Activated T-cell treated with anti-CD3 and anti-CD28 coated beads, Interleukin-2, amount 50 U/mL, for 72 hours (primary cell): ENCODE data around the gene RRAD. TPM values are rescaled to one million over a fixed set of nuclear protein-coding genes. Genes with fewer than 3 reads are reported as not detected.
A peak's percentile ranks its signal among the peaks of the same experiment; 100 is the strongest.

Source experiments
- ATAC-seq, 2 donors: fragments of 150-1000 bp; cut with Tn5 transposase; replicated peaks in 1 of 2; 2 replicates each; pipeline ENCODE4 v1.10.0; 2021; ENCODE audit warnings: moderate library complexity in 2 of 2, mild to moderate bottlenecking in 1 of 2
- DNase-seq, 2 donors: peaks; one replicate each; pipeline ENCODE4 v3.0.0; 2021 to 2022; ENCODE audit warnings: mixed read lengths in 1 of 2
- H3K27ac Mint-ChIP-seq: one replicate; pipeline ENCODE4 v1.8.0; 2022; ENCODE audit warnings: mild to moderate bottlenecking, moderate library complexity, mixed read lengths
- H3K27me3 Mint-ChIP-seq: one replicate; pipeline ENCODE4 v1.8.0; 2022; ENCODE audit warnings: low read depth, mixed read lengths
- H3K36me3 Mint-ChIP-seq, 2 donors: one replicate each; pipeline ENCODE4 v1.8.0; 2022; ENCODE audit warnings: mixed read lengths in 2 of 2, mild to moderate bottlenecking in 1 of 2; ENCODE audit not compliant: insufficient read depth in 2 of 2
- H3K4me1 Mint-ChIP-seq: one replicate; pipeline ENCODE4 v1.8.0; 2022; ENCODE audit warnings: low read depth, mixed read lengths
- H3K4me3 Mint-ChIP-seq, 2 donors: one replicate each; pipeline ENCODE4 v1.8.0; 2022; ENCODE audit warnings: mild to moderate bottlenecking in 2 of 2, mixed read lengths in 2 of 2, moderate library complexity in 2 of 2
- H3K9me3 Mint-ChIP-seq, 2 donors: one replicate each; pipeline ENCODE4 v1.8.0; 2022; ENCODE audit warnings: mixed read lengths in 2 of 2
- total RNA-seq, 2 donors: library from RNA; stranded (reverse); gene quantifications; one replicate each; pipeline ENCODE4 v1.2.3, GENCODE V29; 2022

RRAD gene
- total RNA-seq, 2 donors from 2014 or later = 1.6 to 3.1 TPM

GRCh38 chr16:66881014-66881417, 44.3 kb downstream of the RRAD start:
- Mint-ChIP-seq H3K27ac (no peak overlapping the region), H3K9me3 (peaks cover 3 to 4% of the 10 kb centered on the region in 2 donors), H3K4me1 (peaks cover 63% of the 10 kb centered on the region), H3K36me3 (peaks cover 9 to 10% of the 10 kb centered on the region in 2 donors), H3K27me3 (no peaks in the 10 kb centered on the region), H3K4me3 (peak overlapping the region; percentile 92 to 100)
- ATAC-seq (peak in 1 of 2 donors; percentile 6), DNase-seq (peak; percentile 17 to 27)

GRCh38 chr16:66880288-66881013, 44.9 kb downstream of the RRAD start, which contains the start of gene PDP2:
Gene PDP2 (plus strand): TSS chr16:66880515. CDS start chr16:66884285, 3,770 bp downstream.
- Mint-ChIP-seq H3K27me3 (no peaks in the 10 kb centered on the region), H3K36me3 (peaks cover 9 to 10% of the 10 kb centered on the region in 2 donors), H3K4me3 (peak within 1 kb of the TSS; percentile 92 to 100), H3K9me3 (peaks cover 4% of the 10 kb centered on the region in 2 donors), H3K27ac (peak within 1 kb of the TSS; percentile 86), H3K4me1 (peaks cover 63% of the 10 kb centered on the region)
- DNase-seq (peak; percentile 94 to 95), ATAC-seq (peak; percentile 91 to 94)

GRCh38 chr16:66878067-66878466, 47.3 kb downstream of the RRAD start:
- H3K4me1 Mint-ChIP-seq = peaks cover 78% of the 10 kb centered on the region
- peak; percentile 29 to 40 for ATAC-seq
- peaks cover 5 to 7% of the 10 kb centered on the region in 2 donors for H3K36me3 Mint-ChIP-seq
- H3K27ac Mint-ChIP-seq = peak overlapping the region; percentile 96
- peak; percentile 71 to 75 for DNase-seq
- H3K9me3 Mint-ChIP-seq = peaks cover 4% of the 10 kb centered on the region in 2 donors
- no peaks in the 10 kb centered on the region for H3K27me3 Mint-ChIP-seq
- H3K4me3 Mint-ChIP-seq = peak overlapping the region; percentile 61 to 83

- H3K27me3 Mint-ChIP-seq = no peaks in the 10 kb centered on the region
- H3K4me3 Mint-ChIP-seq = peak overlapping the region; percentile 74 to 82
- peaks cover 4% of the 10 kb centered on the region in 2 donors for H3K9me3 Mint-ChIP-seq
- ATAC-seq = peak; percentile 37 to 44
- peaks cover 64% of the 10 kb centered on the region for H3K4me1 Mint-ChIP-seq
- peaks cover 3 to 5% of the 10 kb centered on the region in 2 donors for H3K36me3 Mint-ChIP-seq
- H3K27ac Mint-ChIP-seq = peak overlapping the region; percentile 94
- peak; percentile 48 to 57 for DNase-seq
These were observed 51.1 kb downstream of the RRAD start for GRCh38 chr16:66874079-66874775.

- DNase-seq = no peak
- no peak for ATAC-seq
- Mint-ChIP-seq H3K4me1 (peaks cover 59% of the 10 kb centered on the region), H3K4me3 (peak overlapping the region; percentile 74 to 82), H3K9me3 (peaks cover 4% of the 10 kb centered on the region in 2 donors), H3K27me3 (no peaks in the 10 kb centered on the region), H3K36me3 (peaks cover 3 to 5% of the 10 kb centered on the region in 2 donors), H3K27ac (peak overlapping the region; percentile 71)
These were observed 51.7 kb downstream of the RRAD start for GRCh38 chr16:66873685-66874055.

GRCh38 chr16:66872943-66873684, 52.2 kb downstream of the RRAD start:
- peaks cover 4% of the 10 kb centered on the region in 2 donors for H3K9me3 Mint-ChIP-seq
- H3K27ac Mint-ChIP-seq = peak overlapping the region; percentile 71
- H3K27me3 Mint-ChIP-seq = no peaks in the 10 kb centered on the region
- peak overlapping the region; percentile 72 to 74 for H3K4me3 Mint-ChIP-seq
- peaks cover 3 to 5% of the 10 kb centered on the region in 2 donors for H3K36me3 Mint-ChIP-seq
- peak; percentile 82 to 86 for ATAC-seq
- DNase-seq = peak; percentile 95
- H3K4me1 Mint-ChIP-seq = peaks cover 57% of the 10 kb centered on the region

- peaks cover 57% of the 10 kb centered on the region for H3K4me1 Mint-ChIP-seq
- peak overlapping the region; percentile 71 for H3K27ac Mint-ChIP-seq
- ATAC-seq (no peak), DNase-seq (no peak)
- H3K9me3 Mint-ChIP-seq = peaks cover 1 to 4% of the 10 kb centered on the region in 2 donors
- H3K36me3 Mint-ChIP-seq = peaks cover 3% of the 10 kb centered on the region in 2 donors
- peak overlapping the region; percentile 72 to 74 for H3K4me3 Mint-ChIP-seq
- H3K27me3 Mint-ChIP-seq = no peaks in the 10 kb centered on the region
These were observed 52.8 kb downstream of the RRAD start for GRCh38 chr16:66872559-66872942.

- no peaks in the 10 kb centered on the region for H3K27me3 Mint-ChIP-seq
- peaks cover 57% of the 10 kb centered on the region for H3K4me1 Mint-ChIP-seq
- H3K27ac Mint-ChIP-seq = no peak overlapping the region
- peaks cover 1 to 4% of the 10 kb centered on the region in 2 donors for H3K9me3 Mint-ChIP-seq
- ATAC-seq (no peak), DNase-seq (no peak)
- peaks cover 3% of the 10 kb centered on the region in 2 donors for H3K36me3 Mint-ChIP-seq
- H3K4me3 Mint-ChIP-seq = no peak overlapping the region
These were observed 53.5 kb downstream of the RRAD start for GRCh38 chr16:66871840-66872239.

Other genes starting within 250 kb of the RRAD start
- gene CMTM4, start 228.8 kb downstream of the RRAD start, total RNA-seq = 1 to 10 TPM; 3.7 to 3.9 TPM
- gene DYNC1LI2, start 173.9 kb downstream of the RRAD start, total RNA-seq = 10 to 100 TPM; 60.0 to 67.6 TPM
- under 1 TPM in 1 of 2 donors, not detected in 1; 0.14 TPM for gene TERB1, start 124.0 kb downstream of the RRAD start, total RNA-seq
- 100 to 1,000 TPM in 1 of 2 donors, 10 to 100 TPM in 1; 94.5 to 100 TPM for gene NAE1, start 94.6 kb downstream of the RRAD start, total RNA-seq
- gene CA7, start 81.1 kb downstream of the RRAD start, total RNA-seq = not detected
- 10 to 100 TPM; 31.8 TPM for gene PDP2, start 45.0 kb downstream of the RRAD start, total RNA-seq
- not detected for gene CDH16, start 6.7 kb downstream of the RRAD start, total RNA-seq
- gene CIAO2B, start 8.9 kb upstream of the RRAD start, total RNA-seq = 100 to 1,000 TPM; 145 to 167 TPM
- 10 to 100 TPM; 28.7 to 33.3 TPM for gene CES2, start 10.0 kb upstream of the RRAD start, total RNA-seq
- gene CES3, start 35.7 kb upstream of the RRAD start, total RNA-seq = 10 to 100 TPM in 1 of 2 donors, 1 to 10 TPM in 1; 6.9 to 11.5 TPM
- gene CES4A, start 63.1 kb upstream of the RRAD start, total RNA-seq = 10 to 100 TPM; 24.4 to 38.8 TPM
- gene CBFB, start 103.6 kb upstream of the RRAD start, total RNA-seq = 100 to 1,000 TPM; 106 to 133 TPM
- gene PHAF1, start 184.4 kb upstream of the RRAD start, total RNA-seq = 10 to 100 TPM; 14.8 to 18.2 TPM
- gene B3GNT9, start 225.5 kb upstream of the RRAD start, total RNA-seq = 1 to 10 TPM; 5.7 to 7.5 TPM
- 10 to 100 TPM; 38.1 to 50.7 TPM for gene TRADD, start 234.4 kb upstream of the RRAD start, total RNA-seq
- 10 to 100 TPM; 32.1 to 37.1 TPM for gene FBXL8, start 234.4 kb upstream of the RRAD start, total RNA-seq
- gene HSF4, start 239.2 kb upstream of the RRAD start, total RNA-seq = 10 to 100 TPM; 63.4 to 87.7 TPM
- gene NOL3, start 245.0 kb upstream of the RRAD start, total RNA-seq = 10 to 100 TPM; 21.6 to 30.6 TPM